Psoas muscle (tissue), 8 donors: ENCODE measurements around the gene SGCG. TPM values are rescaled to one million over a fixed set of nuclear protein-coding genes. Genes with fewer than 3 reads are reported as not detected.

ENCODE experiments used
- ATAC-seq, 4 donors: fragments of 200-7000 bp; cut with Tn5 transposase; one replicate each; pipeline ENCODE4 v1.9.1; 2020; ENCODE audit warnings: moderate library complexity in 3 of 4, mild to moderate bottlenecking in 2 of 4
- DNase-seq, 2 donors: peaks; one replicate each; pipeline ENCODE4 v3.0.0-alpha.2; 2020
- H3K27ac ChIP-seq: fragments of 200-600 bp; one replicate; pipeline ENCODE4 v1.8.0; 2022
- H3K27me3 ChIP-seq, 3 donors: fragments of 200-600 bp in 1 of 3; one replicate each; pipeline versions ENCODE4 v1.6.1 to v1.8.0; 2013 to 2022; ENCODE audit warnings: low read length in 2 of 3, mild to moderate bottlenecking in 2 of 3, moderate library complexity in 1 of 3; ENCODE audit not compliant: insufficient read depth in 3 of 3
- H3K36me3 ChIP-seq, 2 donors: fragments of 200-600 bp in 1 of 2; one replicate each; pipeline versions ENCODE4 v1.6.1 to v1.8.0; 2013 to 2022; ENCODE audit warnings: low read depth in 1 of 2, mild to moderate bottlenecking in 1 of 2, moderate library complexity in 1 of 2; ENCODE audit not compliant: insufficient read depth in 1 of 2
- H3K4me1 ChIP-seq: fragments of 200-600 bp; one replicate; pipeline ENCODE4 v1.8.0; 2022
- H3K4me3 ChIP-seq: fragments of 200-600 bp; one replicate; pipeline ENCODE4 v1.8.0; 2022; ENCODE audit warnings: mild to moderate bottlenecking
- H3K9me3 ChIP-seq: fragments of 200-600 bp; one replicate; pipeline ENCODE4 v1.8.0; 2022
- WGBS, 3 donors: extraction: QIAGEN DNeasy Blood & Tissue Kit; methylation state at CpG; one replicate each; pipeline versions ENCODE4 v1.1.6 to v1.1.7; 2013; 5-methylcytosine and 5-hydroxymethylcytosine counted together
- intact Hi-C, 2 donors: fragments of 100-400 bp; cut with DNase I; formaldehyde crosslinking; loops; one replicate each; pipeline versions ENCODE4 v1.11.0 to v1.14.2; 2022
- polyA plus RNA-seq, 3 donors: library from polyadenylated mRNA; stranded (reverse); fragments of 200-250 nt; gene quantifications; one replicate each; pipeline ENCODE4 v1.2.3, GENCODE V29; 2013
- total RNA-seq, 4 donors: library from RNA; stranded (reverse); fragmentation: NEBNext Ultra II Directional in 2 of 4; extraction: Animal tissue kit (Norgen Biotek cat#: 25700) in 2 of 4; gene quantifications; one replicate each; pipeline versions ENCODE4 v1.2.1 to v1.2.4, GENCODE V29; 2021 to 2023
- TF ChIP-seq, protein P1 (sequence below): fragments of 200-600 bp; IDR thresholded peaks from one replicate; pipeline ENCODE4 v1.8.0; 2022; ENCODE audit warnings: antibody characterized with exemption
- donor health status: healthy with polysubstance abuse.
- donor health status: DM: no; HTN: no; CAD: no; lungs with moderate emphysema.
- donor health status: Bipolar disorder and iron deficiency.
- donor health status: healthy.
- donor health status: DM: yes; HTN: yes; CAD: no.
- donor health status: DM: no; HTN: no; CAD: no.
- donor health status: DM: no; HTN: no; CAD: no.
- donor health status: DM: yes; HTN: yes; CAD: no.

Gene SGCG
- total and polyA plus RNA-seq, 7 donors = 1.4 to 77.6 (median 32.0) TPM

DNA sequence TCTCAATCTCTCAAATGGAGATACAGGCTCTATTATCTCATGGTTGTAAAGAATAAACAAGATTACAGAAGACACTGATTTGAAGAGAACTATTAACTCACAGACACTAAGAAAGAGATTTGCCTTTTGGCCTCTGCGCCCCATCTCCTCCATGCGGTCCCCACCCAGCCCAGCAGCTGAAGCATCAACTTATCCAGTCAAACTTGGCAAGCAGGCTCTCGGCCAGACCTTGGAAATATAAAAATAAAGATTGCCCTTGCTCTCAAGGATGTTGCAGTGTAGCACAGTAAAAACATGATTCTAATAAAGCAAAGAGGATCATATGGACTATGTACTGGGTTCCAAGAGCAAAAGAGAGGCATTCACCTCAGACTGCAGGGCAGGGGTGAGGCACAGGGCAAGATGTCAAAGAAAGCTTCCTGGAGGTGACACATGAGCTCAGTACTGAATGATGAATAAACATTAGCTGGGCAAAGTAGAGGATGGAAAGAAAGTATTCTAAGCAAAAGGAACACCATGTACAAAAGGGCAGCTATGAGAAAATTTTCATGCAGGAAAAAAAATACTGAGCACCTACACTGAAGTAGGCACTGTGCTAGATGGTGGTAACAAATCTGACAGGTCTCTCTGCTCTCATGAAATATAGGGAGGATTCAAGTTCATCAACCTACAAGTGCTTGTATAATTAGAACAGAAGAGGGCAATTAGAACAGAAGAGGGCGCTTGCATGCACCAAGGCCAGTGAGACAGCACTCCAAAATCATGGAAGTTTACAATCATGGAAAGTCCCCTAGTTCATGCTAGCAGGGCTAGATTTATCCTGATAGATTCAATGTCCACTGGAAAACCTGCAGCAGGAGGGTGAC, 167.7 kb downstream of the SGCG start:
- TF ChIP-seq, protein P1, sequence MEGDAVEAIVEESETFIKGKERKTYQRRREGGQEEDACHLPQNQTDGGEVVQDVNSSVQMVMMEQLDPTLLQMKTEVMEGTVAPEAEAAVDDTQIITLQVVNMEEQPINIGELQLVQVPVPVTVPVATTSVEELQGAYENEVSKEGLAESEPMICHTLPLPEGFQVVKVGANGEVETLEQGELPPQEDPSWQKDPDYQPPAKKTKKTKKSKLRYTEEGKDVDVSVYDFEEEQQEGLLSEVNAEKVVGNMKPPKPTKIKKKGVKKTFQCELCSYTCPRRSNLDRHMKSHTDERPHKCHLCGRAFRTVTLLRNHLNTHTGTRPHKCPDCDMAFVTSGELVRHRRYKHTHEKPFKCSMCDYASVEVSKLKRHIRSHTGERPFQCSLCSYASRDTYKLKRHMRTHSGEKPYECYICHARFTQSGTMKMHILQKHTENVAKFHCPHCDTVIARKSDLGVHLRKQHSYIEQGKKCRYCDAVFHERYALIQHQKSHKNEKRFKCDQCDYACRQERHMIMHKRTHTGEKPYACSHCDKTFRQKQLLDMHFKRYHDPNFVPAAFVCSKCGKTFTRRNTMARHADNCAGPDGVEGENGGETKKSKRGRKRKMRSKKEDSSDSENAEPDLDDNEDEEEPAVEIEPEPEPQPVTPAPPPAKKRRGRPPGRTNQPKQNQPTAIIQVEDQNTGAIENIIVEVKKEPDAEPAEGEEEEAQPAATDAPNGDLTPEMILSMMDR = no peak
- Histone ChIP-seq H3K4me3 (no peak overlapping the region), H3K36me3 (peaks cover 0 to 46% of the 10 kb centered on the region in 2 donors), H3K4me1 (peaks cover 14% of the 10 kb centered on the region), H3K27ac (no peak overlapping the region), H3K9me3 (no peaks in the 10 kb centered on the region), H3K27me3 (no peaks in the 10 kb centered on the region)
- intact Hi-C loops = no loop called here
- ATAC-seq (peak; percentile 16 to 68 (median 56)), DNase-seq (no peak)
- 65 to 74% (median 70%) methylated on average over 4 of the region's 4 CpGs for WGBS, 3 donors

GRCh38 chr13:23349161-23349897, 168.6 kb downstream of the SGCG start:
- intact Hi-C loops = no loop called here
- peaks cover 0 to 54% of the 10 kb centered on the region in 2 donors for H3K36me3 ChIP-seq
- no peaks in the 10 kb centered on the region for H3K27me3 ChIP-seq
- no peak overlapping the region for H3K27ac ChIP-seq
- H3K9me3 ChIP-seq = no peaks in the 10 kb centered on the region
- TF ChIP-seq, protein P1 = no peak
- peaks cover 14% of the 10 kb centered on the region for H3K4me1 ChIP-seq
- no peak overlapping the region for H3K4me3 ChIP-seq
- DNase-seq (no peak), ATAC-seq (peak in 3 of 4 donors; percentile 45 to 56 (median 51))
- WGBS, 3 donors = 89 to 93% (median 90%) methylated on average over 4 of the region's 4 CpGs

DNA sequence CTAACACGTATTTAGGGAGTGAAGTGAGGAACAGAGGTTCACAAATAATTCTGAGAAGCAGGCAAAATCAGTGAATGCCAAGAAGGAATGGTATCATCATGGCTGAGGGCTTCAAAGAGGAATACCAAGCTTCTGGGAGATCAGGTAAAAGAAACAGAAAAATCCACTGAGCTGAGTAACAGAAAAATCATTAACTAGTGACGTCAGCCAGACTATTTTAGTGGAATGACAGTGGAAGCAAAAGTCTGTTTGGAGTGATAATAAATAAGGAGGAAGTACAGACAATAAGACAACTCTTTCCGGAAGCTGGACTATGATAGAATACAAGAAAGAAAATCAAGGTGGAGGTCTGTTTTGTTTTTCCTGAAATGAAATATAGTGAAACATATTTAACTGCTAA, 169.2 kb downstream of the SGCG start:
- TF ChIP-seq, protein P1 = no peak
- H3K27me3 ChIP-seq = no peaks in the 10 kb centered on the region
- no peaks in the 10 kb centered on the region for H3K9me3 ChIP-seq
- intact Hi-C loops = no loop called here
- no peak overlapping the region for H3K27ac ChIP-seq
- 76 to 80% (median 80%) methylated on average over 3 of the region's 3 CpGs for WGBS, 3 donors
- no peak overlapping the region for H3K4me3 ChIP-seq
- H3K36me3 ChIP-seq = peaks cover 0 to 60% of the 10 kb centered on the region in 2 donors
- H3K4me1 ChIP-seq = peaks cover 14% of the 10 kb centered on the region
- DNase-seq = no peak
- ATAC-seq = no peak

- 68 to 81% (median 68%) methylated on average over 4 of the region's 4 CpGs for WGBS, 3 donors
- Histone ChIP-seq H3K4me3 (no peak overlapping the region), H3K36me3 (peaks cover 0 to 68% of the 10 kb centered on the region in 2 donors), H3K27me3 (no peaks in the 10 kb centered on the region), H3K4me1 (peaks cover 14% of the 10 kb centered on the region), H3K9me3 (no peaks in the 10 kb centered on the region), H3K27ac (no peak overlapping the region)
- TF ChIP-seq, protein P1 = no peak
- intact Hi-C loops = no loop called here
- no peak for ATAC-seq
- no peak for DNase-seq
These were observed 171.4 kb downstream of the SGCG start for GRCh38 chr13:23352161-23352560.
